Effector CD8-positive, alpha-beta T cell (primary cell): Measurements from ENCODE around the gene RPH3AL.

ENCODE experiments used
- DNase-seq: peaks from one replicate; lab custom pipeline; 2025; lab: John Stamatoyannopoulos, UW

Gene RPH3AL

DNA sequence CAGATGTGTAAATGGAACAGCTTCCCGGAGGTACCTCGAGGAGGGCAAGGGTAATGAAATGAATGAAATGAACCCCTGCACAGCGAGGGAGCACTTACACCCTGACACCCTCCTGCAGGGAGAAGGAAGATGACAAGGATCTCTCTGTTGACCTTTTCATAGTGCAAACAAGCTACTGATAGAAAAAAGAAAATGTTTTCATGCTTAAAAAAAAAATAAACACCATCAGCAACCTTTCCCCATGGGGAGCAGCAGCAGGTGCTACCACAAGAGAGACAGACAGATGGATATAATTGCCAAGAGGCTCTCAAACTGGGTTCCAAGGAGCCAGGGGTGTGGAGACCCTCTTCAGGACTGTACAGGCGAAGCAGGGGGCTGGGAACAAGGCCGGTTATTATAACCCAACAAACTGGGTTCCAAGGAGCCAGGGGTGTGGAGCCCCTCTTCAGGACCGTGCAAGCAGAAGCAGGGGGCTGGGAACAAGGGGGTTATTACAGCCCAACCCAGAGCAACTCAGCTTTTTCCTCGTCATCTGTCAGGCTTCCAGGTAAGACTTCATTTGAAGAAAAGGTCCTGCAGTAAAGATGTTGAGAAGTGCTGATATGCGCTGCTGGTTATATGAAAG, 718 bp upstream of the RPH3AL start:
- DNase-seq = no peak

DNA sequence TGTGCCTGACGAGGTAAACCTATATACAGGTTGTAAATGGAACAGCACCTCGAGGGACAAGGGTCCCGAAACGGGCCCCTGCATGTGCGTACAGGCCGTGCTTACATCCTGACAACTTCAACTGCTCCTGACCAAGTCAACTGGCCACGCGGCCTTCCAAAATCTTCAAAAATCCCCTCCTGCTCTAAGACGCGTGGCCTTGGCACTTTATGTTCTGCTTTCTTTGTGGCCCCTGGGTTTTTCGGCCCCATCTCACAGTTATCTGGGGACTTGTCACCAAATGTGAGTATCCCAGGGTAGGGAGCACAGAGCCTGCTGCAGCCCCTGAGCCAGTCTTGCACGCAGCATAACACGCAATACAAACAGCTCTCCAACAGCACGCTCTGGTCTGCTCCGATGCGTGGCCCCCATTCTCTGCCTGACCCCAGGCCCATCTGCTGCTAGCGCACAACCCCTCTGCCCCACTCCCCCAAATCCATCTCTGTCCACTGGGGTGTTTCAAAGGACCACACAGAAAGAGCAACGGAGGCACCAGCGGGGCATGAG, 659 bp downstream of the RPH3AL start:
- no peak for DNase-seq

DNA sequence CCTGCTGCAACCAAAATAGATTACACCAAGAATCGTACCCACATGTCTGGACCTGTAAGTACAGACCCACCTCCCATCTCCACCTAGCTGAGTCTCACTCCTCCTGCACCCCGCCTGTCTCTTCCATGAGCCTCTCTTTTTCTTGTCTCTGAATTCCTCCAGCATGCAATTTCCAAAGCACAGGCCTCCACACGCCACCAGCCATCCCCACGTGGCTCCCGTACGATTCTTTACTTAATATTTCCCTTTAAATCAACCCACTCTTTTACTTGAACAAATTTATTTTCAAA, 1.2 kb downstream of the RPH3AL start:
- no peak for DNase-seq

DNA sequence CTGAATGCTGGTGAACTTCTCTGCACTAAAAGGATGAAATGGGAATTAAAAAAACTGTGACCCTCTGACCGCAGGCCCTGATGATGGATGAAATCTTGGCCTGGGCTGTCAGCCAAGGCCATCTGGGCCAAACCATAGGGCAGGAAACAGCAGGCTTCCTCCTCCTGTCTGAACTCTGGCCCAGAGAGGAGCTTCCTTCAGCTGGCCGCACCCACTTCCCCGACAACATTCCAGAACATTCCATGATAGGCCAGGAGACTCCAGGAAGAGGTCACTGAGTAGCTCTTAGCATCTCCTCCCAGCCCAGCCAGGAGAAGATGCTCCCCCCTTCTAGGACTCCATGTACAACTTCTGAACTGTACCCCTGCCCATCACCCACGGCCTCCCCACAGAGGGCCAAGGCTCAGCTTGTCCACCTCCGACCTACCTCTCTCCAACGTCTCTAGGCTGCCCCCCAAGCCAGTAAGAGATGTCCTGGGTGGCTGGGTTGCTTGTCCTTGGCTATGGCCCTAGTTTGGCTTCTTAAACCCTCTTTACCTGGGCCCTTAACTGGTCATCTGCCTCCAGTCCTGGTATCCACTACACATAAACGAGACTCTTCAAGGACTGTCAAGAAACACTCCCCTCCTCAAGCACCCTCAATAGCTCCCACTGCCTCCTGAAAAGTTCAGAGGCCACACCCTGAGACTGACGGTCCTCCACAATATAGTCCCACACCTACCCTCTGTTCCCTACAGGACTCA, 1.7 kb downstream of the RPH3AL start:
- DNase-seq = no peak

DNA sequence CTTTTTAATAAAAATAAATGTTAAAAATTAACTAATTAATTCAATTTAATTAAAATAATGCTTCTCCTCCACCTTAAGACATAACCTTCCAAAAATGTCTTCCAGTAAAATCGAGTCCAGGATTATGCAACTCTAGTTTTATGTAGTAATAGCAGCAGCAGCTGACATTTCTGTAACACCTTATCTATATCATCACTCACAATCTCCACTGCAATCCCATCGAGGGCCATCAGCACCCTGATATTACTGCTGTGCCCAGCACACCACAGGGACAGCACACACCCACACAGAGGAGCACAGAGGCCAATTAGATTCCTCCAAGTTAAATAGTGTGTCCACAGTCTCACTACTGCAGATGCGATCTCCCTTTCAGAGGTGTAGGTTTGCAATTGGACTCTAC, 2.9 kb downstream of the RPH3AL start:
- no peak for DNase-seq

DNA sequence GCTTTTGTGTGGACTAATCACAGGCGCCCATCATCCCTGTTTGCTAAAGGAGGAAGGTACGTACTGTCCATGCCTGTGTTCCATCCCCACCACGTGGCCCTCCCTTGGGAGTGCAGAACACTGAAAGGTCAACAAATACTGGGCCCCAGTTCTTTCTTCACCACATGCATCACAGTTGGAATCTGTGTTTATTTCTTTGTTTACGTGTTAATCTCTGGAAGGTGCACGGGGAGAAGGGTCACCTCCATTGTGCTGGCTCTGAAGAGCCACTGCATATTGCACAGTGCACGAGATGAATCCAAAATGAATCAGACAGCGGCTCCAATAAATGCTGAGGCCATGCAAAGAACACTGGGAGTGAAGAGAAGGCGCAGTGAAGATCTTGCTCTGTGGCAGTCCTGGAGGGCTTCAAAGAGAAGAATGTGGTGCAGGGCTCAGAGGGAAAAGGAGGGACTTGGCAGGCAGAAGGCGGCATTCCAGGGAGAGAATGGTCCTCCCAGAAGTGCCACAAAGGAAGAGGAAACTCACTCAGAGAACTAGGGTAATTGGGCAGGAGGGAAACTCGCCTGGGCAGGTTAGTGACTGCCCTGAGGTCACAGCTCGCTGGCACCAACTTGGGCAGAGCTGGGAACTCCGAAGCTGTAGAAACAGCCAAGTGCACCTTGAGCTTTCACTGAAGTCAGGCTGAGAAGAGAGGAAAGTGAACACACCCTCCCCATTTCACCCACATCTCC, 3.7 kb downstream of the RPH3AL start:
- DNase-seq = no peak

DNA sequence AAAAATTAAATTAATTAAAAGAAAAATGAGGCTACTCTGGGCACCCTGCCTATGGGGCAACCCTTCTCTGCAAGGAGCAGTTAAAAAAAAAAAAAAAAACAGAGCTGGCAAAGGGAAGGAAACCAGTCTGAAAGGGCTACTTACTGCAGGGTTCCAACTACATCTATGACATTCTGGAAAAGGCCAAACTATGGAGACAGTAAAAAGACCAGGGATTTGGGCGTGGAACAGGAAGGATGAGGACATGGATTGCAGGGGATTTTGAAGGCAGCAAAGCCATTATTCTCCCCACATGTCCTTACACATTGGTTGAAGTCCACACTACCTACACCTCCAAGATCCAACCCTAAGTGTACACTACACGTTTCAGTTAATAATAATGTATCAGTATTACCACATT, 4.6 kb downstream of the RPH3AL start:
- no peak for DNase-seq

DNA sequence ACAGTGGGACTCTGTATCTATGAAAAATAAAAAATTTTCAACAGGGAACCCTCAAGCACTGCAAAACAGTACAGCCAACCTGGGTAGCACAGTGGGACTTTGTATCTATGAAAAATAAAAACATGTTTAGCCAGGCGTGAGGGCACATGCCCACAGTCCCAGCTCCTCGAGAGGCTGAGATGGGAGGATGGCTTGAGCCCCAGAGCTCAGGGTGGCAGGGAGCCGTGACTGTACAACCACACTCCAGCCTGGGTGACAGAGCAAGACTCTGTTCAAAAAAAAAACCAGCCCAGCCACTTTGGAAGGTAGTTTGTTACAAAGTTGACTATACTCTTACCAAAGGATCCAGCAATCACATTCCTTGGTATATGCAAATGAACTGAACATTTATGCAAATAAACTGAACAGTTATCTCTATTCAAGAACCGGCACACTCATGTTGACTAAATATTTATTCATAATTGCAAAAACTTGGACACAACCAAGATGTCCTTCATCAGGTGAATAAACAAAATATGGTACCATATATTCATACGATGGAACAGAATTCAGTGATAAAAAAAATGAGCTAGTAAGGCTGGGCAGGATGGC, 5.2 kb downstream of the RPH3AL start:
- no peak for DNase-seq

DNA sequence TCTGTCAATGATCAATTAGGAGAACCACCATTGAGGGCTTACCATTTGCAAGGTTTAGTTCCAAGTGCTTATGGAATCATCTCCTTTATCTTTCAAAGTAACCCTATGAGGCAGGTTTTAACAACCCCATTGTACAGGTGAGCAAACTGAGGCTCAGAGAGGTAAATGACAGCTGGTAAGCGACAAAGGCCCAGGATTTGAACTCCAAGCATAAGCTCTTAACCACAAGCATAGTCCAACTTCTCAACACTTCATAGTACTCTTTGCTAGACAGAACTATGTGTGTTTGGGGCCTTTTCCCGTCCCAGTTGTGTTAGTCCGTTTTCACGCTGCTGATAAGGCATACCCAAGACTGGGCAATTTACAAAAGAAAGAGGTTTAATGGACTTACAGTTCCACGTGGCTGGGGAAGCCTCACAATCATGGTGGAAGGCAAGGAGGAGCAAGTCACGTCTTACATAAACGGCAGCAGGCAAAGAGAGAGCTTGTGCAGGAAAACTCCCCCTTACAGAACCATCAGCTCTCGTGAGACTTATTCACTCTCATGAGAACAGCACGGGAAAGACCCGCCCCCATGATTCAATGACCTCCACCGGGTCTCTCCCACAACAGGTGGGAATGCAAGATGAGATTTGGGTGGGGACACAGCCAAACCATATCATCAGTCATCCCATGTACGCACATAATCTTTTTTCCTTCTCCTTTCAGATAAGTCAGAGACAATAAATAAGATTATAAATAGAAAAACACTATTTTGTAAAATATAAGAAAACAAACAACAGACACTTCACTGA, 6.4 kb downstream of the RPH3AL start:
- no peak for DNase-seq

DNA sequence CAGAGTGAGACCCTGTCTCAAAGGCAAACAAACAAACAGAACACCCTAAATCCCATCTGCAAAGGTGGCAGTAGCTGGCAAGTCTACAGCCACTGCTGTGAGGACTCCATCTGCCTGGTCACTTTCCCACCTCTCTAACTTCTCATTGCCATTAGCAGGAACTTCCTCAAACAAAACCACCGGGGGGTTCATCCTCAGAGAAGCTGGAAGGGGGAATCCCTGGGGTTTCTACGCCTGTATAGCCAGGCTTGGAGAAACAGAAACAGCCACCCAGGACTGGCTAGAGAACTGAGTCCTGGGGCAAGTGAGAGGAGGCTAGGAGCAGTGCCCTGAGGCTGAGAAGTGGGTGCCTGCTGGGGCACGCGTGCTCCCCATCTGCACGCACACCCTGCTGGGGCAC, 7.3 kb downstream of the RPH3AL start:
- no peak for DNase-seq

DNA sequence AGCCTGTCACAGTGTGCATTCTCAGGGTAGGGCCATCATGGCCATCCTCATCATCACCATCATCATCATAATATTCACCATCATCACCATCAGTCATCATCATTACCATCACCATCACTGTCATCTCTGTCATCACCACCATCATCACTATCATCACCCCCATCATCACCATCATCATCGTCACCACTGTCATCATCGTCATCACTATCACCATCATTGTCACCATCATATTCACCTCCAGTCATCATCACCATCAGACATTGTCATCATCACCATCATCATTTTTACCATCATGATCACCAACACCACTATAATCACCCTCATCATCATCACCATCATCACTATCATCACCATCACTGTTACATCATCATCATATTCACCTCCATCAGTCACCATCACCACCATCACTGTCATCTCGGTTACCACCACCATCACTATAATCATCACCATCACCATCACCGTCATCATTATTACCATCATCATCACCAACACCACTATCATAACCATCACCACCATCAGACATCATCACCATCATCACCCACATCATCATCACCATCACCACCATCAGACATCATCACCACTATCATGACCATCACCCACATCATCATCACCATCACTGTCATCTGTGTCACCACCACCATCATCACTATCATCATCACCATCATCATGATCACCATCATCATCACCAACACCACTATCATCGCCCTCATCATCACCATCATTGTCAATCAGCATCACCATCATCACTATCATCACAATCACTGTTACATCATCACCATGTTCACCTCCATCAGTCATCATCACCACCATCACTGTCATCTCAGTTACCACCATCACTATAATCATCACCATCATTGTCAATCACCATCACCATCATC, 8.5 kb downstream of the RPH3AL start:
- DNase-seq = no peak

DNA sequence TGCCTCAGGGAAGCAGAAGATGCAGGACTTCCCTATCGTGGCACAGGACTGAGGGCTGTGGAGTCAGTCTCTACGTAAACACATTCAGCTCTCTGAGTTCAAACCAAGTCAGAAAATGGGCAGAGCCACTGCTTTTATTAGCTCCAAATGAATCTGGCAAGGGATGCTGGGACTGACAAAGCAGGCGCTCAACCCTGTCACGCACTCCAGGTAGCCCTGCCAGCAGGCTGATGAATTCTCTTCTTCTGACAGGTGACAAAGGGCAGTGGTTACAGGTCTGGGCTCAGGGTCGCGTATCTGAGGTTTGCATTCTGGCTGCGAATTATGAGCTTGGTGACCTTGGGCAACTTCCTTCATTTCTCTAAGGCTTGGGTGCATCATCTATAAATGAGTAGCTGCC, 9.4 kb downstream of the RPH3AL start:
- DNase-seq = no peak

DNA sequence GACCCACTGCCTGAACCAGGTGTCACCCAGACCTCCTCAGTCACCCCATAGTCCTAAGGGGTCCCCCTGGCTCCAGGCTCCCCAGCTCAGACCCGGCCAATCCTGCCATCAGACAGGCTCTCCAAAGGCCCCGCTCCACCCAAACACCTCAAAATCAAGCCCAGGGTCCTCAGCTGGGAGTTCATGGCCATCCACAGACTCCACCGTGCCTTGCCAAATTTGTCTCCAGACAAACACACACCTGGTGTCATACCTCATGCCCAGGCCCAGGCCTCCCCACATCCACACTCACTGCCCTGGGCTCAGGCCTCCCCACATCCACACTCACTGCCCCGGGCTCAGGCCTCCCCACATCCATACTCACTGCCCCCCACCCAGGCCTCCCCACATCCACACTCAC, 12.5 kb downstream of the RPH3AL start:
- DNase-seq = no peak

DNA sequence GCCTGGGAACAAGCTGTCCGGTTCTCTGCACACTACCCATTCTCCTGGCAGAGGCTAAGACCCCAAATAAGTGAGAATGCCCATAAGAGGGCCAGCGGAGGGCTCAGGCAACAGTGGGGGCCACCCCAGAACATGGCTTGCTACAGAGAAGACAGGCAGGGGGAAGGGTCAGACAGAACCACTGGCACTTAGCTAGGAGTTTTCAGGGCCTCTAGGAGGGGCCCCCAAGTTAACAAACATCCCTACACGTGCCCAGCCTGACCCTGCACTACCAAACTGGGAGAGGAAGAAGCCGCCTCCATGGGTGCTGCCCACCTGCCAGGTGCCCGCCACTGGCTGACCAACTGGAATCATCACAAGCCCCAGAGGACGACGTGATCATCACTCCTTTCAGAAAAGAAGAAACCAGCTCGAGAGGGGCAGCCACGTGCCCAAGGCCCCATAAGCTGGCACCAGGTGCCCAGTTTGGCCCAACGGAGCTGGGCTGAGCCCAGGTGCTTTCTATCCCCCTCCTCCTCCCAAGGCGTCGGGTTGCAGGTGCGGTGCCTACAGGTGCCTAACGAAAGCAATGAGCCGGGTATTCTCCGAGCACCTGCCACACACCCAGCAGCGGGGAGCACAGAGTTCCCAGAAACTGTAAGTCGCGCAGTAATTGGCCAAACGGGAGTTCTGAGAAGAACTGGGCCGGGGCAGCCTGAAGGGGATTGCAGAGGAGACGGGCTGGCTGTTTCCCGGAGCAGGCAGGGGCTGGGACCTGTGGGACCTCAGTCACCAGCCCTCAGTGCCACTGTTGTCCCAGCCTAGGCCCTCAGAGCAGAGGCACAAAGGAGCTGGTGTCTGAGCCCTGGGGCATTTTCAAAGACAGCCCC, 13.2 kb downstream of the RPH3AL start:
- no peak for DNase-seq

DNA sequence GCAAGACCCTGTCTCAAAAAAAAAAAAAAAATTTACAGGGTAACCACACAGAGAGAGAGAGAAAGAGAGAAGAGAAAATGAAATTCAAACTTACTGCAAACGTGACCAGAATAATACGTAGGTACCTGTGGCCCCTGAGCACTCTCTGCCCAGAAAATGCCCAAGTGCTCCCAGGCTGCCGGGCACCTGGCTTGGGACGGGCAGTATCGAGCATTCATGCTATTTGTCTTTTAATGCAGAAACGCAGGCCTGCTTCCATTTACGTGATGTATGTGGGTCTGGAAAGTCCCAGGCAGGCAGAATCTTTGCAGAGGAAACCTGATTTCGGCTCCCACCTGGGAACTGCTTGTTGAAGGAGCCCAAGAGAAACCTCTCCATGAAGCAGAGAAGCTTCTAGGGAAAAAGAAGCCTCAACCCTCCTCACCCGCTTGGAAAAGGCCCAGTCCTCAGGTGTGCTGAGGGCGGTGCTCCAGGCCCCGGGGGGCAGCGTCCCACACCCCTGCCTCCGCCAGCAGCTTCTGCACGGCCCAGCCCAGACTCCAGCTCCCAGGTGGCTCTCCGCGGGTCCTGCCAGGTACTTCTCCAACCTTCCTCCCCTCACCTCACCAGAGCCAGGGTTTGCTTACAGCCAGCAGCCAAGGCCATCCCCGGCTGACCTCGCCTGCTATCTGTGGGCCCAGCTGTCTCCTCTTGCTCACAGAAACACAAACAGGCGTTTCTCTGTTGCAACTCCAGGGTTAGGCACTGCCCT, 14.0 kb downstream of the RPH3AL start:
- no peak for DNase-seq

DNA sequence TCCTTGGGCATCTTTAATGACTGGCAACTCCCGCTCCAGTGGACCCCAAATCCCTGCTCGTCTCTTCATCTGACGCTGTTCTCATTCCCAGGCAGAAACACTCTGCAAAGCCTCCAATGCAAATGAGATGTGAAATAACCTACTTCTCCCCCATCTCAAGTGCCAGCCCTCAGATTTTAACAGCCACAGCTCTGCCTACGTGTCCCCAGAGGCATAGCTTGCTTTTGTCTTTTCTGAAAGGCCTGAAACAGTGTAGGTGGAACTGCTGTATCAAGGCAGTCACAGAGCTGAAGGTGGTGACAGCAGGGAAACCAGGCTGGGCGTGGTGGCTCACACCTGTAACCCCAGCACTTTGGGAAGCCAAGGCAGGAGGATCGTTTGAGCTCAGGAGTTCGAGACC, 14.7 kb downstream of the RPH3AL start:
- no peak for DNase-seq

DNA sequence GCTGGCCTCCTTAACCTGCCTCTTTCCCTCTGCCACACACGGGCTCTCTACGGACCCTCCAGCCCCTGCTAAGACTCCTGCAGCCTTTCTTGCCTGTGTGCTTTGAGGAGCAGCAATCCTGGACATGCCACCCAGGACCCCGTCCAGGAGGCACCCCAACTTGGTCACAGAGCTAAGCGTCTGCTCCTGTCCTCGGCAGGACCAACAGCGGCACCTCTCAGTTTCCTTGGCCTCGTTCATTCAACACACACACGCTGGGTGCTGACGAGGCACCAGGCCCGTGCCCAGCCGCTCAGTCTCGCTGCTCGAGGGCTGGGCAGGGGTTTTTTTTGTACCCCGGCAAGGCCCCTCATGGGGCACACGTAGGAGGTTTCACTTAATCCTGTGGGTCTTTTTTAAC, 15.2 kb downstream of the RPH3AL start:
- DNase-seq = no peak

DNA sequence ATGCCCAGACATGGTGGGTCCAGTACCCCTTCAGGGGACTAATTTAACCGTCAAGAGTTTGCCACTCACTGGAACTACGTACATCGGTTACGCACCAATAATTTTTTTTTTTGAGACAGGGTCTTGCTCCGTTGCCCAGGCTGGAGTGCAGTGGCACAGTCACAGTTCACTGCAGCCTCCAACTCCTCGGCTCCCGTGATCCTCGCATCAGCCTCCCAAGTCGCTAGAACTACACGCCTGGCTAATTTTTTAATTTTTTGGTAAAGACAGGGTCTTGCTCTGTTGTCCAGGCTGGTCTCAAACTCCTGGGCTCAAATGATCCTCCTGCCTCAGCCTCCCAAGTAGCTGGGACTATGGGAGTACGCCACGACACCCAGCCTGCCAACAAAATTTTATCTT, 15.6 kb downstream of the RPH3AL start:
- DNase-seq = no peak
